SK-N-SH treated with all-trans-retinoic acid at 6 μM for 48 hours (cell line): ENCODE data around the gene MADD.
"Not testable (repeated sequence)": the region's sequence is repeated elsewhere in the genome, so short reads cannot be mapped to it uniquely, and the experiment has no call there.

Source experiments
- ATAC-seq: fragments of 200-7000 bp; cut with Tn5 transposase; 3 replicates; pipeline ENCODE4 v1.9.1; 2020; ENCODE audit warnings: mild to moderate bottlenecking, moderate library complexity
- ARNTL ChIP-seq: fragments of 450-650 bp; formaldehyde crosslinking; IDR thresholded peaks from 2 replicates; pipeline ENCODE4 v1.5.0; 2020; ENCODE audit warnings: low read depth, mild to moderate bottlenecking, moderate library complexity, borderline replicate concordance
- BACH2 ChIP-seq: fragments of 250-450 bp; sonication (Bioruptor Pico); IDR thresholded peaks from 2 replicates; pipeline ENCODE4 v1.9.0; 2021; ENCODE audit warnings: mild to moderate bottlenecking, borderline replicate concordance
- CREB5 ChIP-seq: fragments of 250-450 bp; sonication (Bioruptor Pico); IDR thresholded peaks from 2 replicates; pipeline ENCODE4 v1.5.1; 2020; ENCODE audit warnings: low read depth, mild to moderate bottlenecking, moderate library complexity
- CSDC2 ChIP-seq: fragments of 250-450 bp; sonication (Bioruptor Pico); IDR thresholded peaks from 2 replicates; pipeline ENCODE4 v1.5.0; 2020; ENCODE audit warnings: mild to moderate bottlenecking, moderate library complexity
- GLIS3 ChIP-seq: fragments of 250-450 bp; sonication (Bioruptor Pico); IDR thresholded peaks from 2 replicates; pipeline ENCODE4 v1.5.0; 2020; ENCODE audit warnings: mild to moderate bottlenecking, moderate library complexity
- ISL1 ChIP-seq: fragments of 250-450 bp; sonication (Bioruptor Pico); IDR thresholded peaks from 2 replicates; pipeline ENCODE4 v2.1.2; 2022; ENCODE audit warnings: mild to moderate bottlenecking, moderate library complexity
- PATZ1 ChIP-seq: fragments of 250-450 bp; sonication (Bioruptor Pico); IDR thresholded peaks from 2 replicates; pipeline ENCODE4 v1.8.0; 2020; ENCODE audit warnings: mild to moderate bottlenecking, moderate library complexity, borderline replicate concordance
- POU6F1 ChIP-seq: fragments of 250-450 bp; sonication (Bioruptor Pico); IDR thresholded peaks from 2 replicates; pipeline ENCODE4 v1.8.0; 2021; ENCODE audit warnings: low read depth, mild to moderate bottlenecking, moderate library complexity, borderline replicate concordance
- PPARA ChIP-seq: fragments of 250-450 bp; sonication (Bioruptor Pico); IDR thresholded peaks from 2 replicates; pipeline ENCODE4 v1.5.0; 2020; ENCODE audit warnings: mild to moderate bottlenecking, borderline replicate concordance
- RARB ChIP-seq: fragments of 250-450 bp; sonication (Bioruptor Pico); IDR thresholded peaks from 2 replicates; pipeline ENCODE4 v1.8.0; 2021; ENCODE audit warnings: mild to moderate bottlenecking, moderate library complexity
- TCF4 ChIP-seq: fragments of 250-450 bp; sonication (Bioruptor Pico); IDR thresholded peaks from 2 replicates; pipeline ENCODE4 v1.8.0; 2021; ENCODE audit warnings: mild to moderate bottlenecking, moderate library complexity, borderline replicate concordance
- TOX ChIP-seq: fragments of 250-450 bp; sonication (Bioruptor Pico); IDR thresholded peaks from 2 replicates; pipeline ENCODE4 v1.8.0; 2021; ENCODE audit warnings: mild to moderate bottlenecking, moderate library complexity, borderline replicate concordance
- TSHZ2 ChIP-seq: fragments of 250-450 bp; sonication (Bioruptor Pico); IDR thresholded peaks from 2 replicates; pipeline ENCODE4 v1.5.0; 2020; ENCODE audit warnings: mild to moderate bottlenecking, moderate library complexity
- ZC3H10 ChIP-seq: fragments of 250-450 bp; sonication (Bioruptor Pico); IDR thresholded peaks from 2 replicates; pipeline ENCODE4 v1.5.1; 2021; ENCODE audit warnings: mild to moderate bottlenecking, moderate library complexity
- ZFP3 ChIP-seq: fragments of 250-450 bp; sonication (Bioruptor Pico); IDR thresholded peaks from 2 replicates; pipeline ENCODE4 v1.5.0; 2020; ENCODE audit warnings: mild to moderate bottlenecking, moderate library complexity
- ZNF565 ChIP-seq: fragments of 450-650 bp; formaldehyde crosslinking; conservative IDR thresholded peaks from 2 replicates; pipeline ENCODE4 v1.5.0; 2020; ENCODE audit warnings: low read depth, mild to moderate bottlenecking, moderate library complexity
- ZNF70 ChIP-seq: fragments of 450-650 bp; formaldehyde crosslinking; IDR thresholded peaks from 2 replicates; pipeline ENCODE4 v1.5.0; 2020; ENCODE audit warnings: mild to moderate bottlenecking, moderate library complexity

MADD gene

GRCh38 chr11:47332791-47333525 is 63.0 kb downstream of the MADD start:
- no peak for ATAC-seq
- TF ChIP-seq ISL1 (CRISPR knock-in tag) (no peak), ZFP3 (CRISPR knock-in tag) (no peak)

- TF ChIP-seq RARB, result no peak
- TF ChIP-seq, all 23 proteins: peak for 0
- no peak for ATAC-seq
These were observed 63.6 kb downstream of the MADD start for GRCh38 chr11:47333526-47333845.

- TF ChIP-seq ZNF565 (CRISPR knock-in tag) (no peak), ZC3H10 (CRISPR knock-in tag) (no peak), BACH2 (CRISPR knock-in tag) (no peak), PATZ1 (CRISPR knock-in tag) (no peak), TOX (CRISPR knock-in tag) (no peak), TCF4 (no peak), CREB5 (CRISPR knock-in tag) (no peak), PPARA (CRISPR knock-in tag) (no peak), CSDC2 (CRISPR knock-in tag) (no peak), GLIS3 (CRISPR knock-in tag) (no peak), TSHZ2 (CRISPR knock-in tag) (no peak), ARNTL (no peak), ZNF70 (CRISPR knock-in tag) (no peak), ISL1 (CRISPR knock-in tag) (no peak), RARB (no peak), ZFP3 (CRISPR knock-in tag) (no peak)
These were observed 64.0 kb downstream of the MADD start for GRCh38 chr11:47333886-47334443.

GRCh38 chr11:47334699-47335411 is 64.9 kb downstream of the MADD start:
- ATAC-seq, result not testable (repeated sequence)

More at GRCh38 chr11:47333886-47334443, 64.0 kb downstream of the MADD start:
- no peak for ATAC-seq

- TF ChIP-seq TSHZ2 (CRISPR knock-in tag) (no peak), ZNF70 (CRISPR knock-in tag) (no peak), BACH2 (CRISPR knock-in tag) (no peak), POU6F1 (CRISPR knock-in tag) (no peak)
- ATAC-seq, result no peak
These were observed 65.8 kb downstream of the MADD start for GRCh38 chr11:47335733-47336132.
